RWPE1 (cell line): ENCODE data around the gene NFS1.

Experiments
- CTCF ChIA-PET: fragments of 350-600 bp; sonication (Branson Sonifier 250); formaldehyde crosslinking; extraction: SDS; loops from one replicate; lab custom pipeline; 2021; lab: Yijun Ruan, JAX
- POLR2A ChIA-PET: fragments of 400-600 bp; formaldehyde crosslinking; extraction: SDS; loops from one replicate; lab custom pipeline; 2020; ENCODE audit warnings: antibody characterized with exemption; ENCODE audit not compliant: low non-redundant PET; lab: Yijun Ruan, JAX
- DNase-seq: peaks from one replicate; pipeline ENCODE4 v3.0.0; 2012; ENCODE audit warnings: low spot score
- H3K27ac ChIP-seq: fragments of 450-650 bp; 2 replicates; pipeline ENCODE4 v1.5.1; 2017
- TF ChIP-seq, protein P1 (sequence below): fragments of 450-650 bp; conservative IDR thresholded peaks from 2 replicates; pipeline ENCODE4 v1.5.1; 2017; ENCODE audit warnings: low read depth, mild to moderate bottlenecking

NFS1 gene

DNA sequence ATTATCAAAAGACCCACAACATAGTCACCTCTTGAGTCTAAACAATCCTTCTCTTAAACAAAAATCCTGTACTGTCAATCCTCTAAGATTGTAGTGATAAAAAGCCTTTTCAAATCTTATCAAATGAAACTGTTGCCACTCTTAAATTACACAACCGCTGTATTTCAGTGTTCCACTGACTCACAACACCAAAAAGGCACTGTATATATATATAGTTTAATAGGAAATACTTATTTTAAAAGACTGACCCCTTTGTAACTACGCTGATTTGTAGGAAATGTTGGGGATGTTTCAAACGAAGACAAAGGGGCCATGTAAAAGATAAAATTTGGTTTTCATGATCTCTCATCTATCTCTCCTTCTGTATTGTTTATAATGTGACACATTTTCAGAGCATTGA is 48.5 kb downstream of the NFS1 start:
- ChIA-PET POLR2A (no interaction called here), CTCF (no interaction called here)
- DNase-seq = no peak
- H3K27ac ChIP-seq = no peak overlapping the region
- TF ChIP-seq, protein P1, sequence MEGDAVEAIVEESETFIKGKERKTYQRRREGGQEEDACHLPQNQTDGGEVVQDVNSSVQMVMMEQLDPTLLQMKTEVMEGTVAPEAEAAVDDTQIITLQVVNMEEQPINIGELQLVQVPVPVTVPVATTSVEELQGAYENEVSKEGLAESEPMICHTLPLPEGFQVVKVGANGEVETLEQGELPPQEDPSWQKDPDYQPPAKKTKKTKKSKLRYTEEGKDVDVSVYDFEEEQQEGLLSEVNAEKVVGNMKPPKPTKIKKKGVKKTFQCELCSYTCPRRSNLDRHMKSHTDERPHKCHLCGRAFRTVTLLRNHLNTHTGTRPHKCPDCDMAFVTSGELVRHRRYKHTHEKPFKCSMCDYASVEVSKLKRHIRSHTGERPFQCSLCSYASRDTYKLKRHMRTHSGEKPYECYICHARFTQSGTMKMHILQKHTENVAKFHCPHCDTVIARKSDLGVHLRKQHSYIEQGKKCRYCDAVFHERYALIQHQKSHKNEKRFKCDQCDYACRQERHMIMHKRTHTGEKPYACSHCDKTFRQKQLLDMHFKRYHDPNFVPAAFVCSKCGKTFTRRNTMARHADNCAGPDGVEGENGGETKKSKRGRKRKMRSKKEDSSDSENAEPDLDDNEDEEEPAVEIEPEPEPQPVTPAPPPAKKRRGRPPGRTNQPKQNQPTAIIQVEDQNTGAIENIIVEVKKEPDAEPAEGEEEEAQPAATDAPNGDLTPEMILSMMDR = no peak

DNA sequence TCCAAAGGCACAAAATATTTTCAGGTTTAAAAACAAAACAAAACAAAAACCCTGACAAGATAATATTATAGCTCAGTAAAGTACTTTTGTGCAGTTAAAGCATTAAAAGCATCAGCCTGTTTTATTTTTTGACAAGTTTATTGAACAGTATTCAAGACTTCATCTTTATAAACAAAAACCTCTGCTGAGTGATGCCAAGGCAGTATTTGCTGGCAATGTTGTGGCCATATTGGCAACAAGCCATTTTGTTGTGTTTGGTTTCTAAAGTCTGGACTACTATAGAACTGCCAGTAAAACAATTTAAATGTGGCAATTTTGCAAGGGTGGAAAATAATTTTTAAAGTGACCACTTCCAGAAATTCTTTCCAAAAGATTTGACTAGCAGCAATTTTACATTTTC is 50.3 kb downstream of the NFS1 start:
- H3K27ac ChIP-seq = no peak overlapping the region
- POLR2A ChIA-PET = no interaction called here
- TF ChIP-seq, protein P1 = no peak
- CTCF ChIA-PET = interaction anchor here (0.6 kb wide), 1 partner anchor 12 kb away, joined by 5 read pairs; no protein-coding TSS in a partner anchor
- no peak for DNase-seq

DNA sequence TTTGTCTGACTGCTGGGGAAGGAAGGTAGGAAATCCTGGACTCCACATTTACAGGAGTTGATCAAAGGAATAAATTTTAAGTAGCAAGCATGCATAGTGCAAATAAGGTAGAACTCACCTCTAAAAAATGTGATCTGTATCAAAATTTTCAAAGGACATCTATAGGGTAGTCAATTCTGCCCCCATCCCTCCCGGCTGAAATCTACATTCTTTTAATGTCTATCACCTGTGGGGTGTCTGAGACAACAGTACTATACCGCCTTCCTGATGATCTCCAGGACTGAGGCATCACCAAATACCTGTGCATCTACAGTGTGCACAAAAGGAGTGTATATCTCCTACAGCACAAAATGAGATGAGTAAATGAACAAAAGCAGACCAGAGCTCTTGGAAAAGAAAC is 54.3 kb downstream of the NFS1 start:
- no peak for DNase-seq
- no peak overlapping the region for H3K27ac ChIP-seq
- ChIA-PET POLR2A (no interaction called here), CTCF (no interaction called here)
- TF ChIP-seq, protein P1 = no peak

DNA sequence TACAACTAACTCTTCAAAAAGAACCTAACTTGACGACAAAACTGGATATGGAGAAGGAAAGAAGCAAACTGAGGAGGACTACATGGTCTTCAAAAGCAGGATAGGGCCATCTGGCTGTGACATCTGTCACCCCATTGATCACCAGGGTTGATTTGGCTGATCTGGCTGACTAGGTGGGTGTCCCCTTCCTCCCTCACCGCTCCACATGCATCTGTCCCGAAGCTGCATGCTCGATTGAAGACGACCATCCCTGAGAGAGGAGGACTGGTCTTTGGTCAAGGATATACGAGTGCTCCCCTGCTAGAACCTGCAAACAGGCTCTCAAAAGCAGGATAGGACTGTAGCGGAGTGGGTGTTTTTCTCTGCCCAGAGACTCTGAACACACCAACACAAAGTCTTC is 56.1 kb downstream of the NFS1 start:
- POLR2A ChIA-PET = no interaction called here
- no peak for DNase-seq
- H3K27ac ChIP-seq = no peak overlapping the region
- TF ChIP-seq, protein P1 = no peak
- CTCF ChIA-PET = interaction anchor here (0.6 to 0.9 kb wide), 2 partner anchors 24 to 53 kb away, joined by 3 to 6 read pairs; no protein-coding TSS in a partner anchor

DNA sequence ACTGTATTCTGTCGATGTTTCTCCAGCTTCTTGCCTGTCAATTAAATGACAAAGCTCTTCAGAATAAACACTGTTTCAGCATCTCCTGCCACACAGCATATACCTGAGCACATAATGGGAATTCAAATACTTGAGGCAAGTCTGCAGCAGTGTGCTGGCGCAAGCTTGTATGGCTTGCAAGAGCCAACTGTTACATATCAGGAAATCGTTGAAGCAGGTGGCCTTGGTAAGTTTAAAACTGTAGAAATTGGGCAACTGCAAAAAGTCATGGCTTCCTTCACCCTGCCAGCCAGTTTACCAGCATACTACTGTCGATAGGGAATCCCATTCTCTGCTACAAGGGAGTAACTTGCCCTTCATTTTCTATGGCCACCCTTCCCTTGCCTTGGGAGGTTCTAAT is 57.4 kb downstream of the NFS1 start:
- TF ChIP-seq, protein P1 = no peak
- ChIA-PET POLR2A (no interaction called here), CTCF (no interaction called here)
- H3K27ac ChIP-seq = no peak overlapping the region
- DNase-seq = no peak

DNA sequence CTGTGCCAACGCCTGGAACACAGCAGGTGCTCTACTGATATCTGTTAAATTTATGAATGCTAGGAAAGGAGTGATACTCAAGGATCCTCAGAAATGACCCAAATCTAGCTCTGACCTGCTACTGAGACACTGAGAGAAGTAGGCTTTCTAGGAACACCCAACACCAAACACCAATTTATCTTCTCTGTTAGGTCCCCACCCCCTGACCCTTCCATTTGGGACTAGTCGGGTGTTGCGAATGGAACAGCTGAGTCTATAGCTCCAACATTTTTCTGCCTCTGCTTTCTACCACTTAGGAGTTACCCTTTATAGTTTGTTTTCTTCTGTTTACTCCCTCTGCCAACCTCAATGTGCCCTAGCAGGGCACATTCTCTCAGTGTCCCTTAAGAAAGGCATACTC is 58.4 kb downstream of the NFS1 start:
- TF ChIP-seq, protein P1 = no peak
- ChIA-PET POLR2A (no interaction called here), CTCF (no interaction called here)
- DNase-seq = no peak
- no peak overlapping the region for H3K27ac ChIP-seq
